Neuronal stem cell (in vitro differentiated cells): ENCODE data around the gene ETFB.

Experiments used
- DNase-seq: peaks from one replicate; pipeline ENCODE4 v3.0.0-alpha.2; 2013; ENCODE audit warnings: low spot score
- H2AFZ ChIP-seq: one replicate; pipeline ENCODE4 v1.6.1; 2013; ENCODE audit warnings: mild to moderate bottlenecking, low read length, inconsistent platforms
- H2AK5ac ChIP-seq: 2 replicates; pipeline ENCODE4 v1.6.1; 2013; ENCODE audit warnings: low read depth, mild to moderate bottlenecking, inconsistent platforms, low read length, moderate library complexity, mixed read lengths
- H2BK120ac ChIP-seq: 2 replicates; pipeline ENCODE4 v1.6.1; 2013; ENCODE audit warnings: low read depth, mild to moderate bottlenecking, inconsistent platforms, low read length, moderate library complexity, mixed read lengths
- H2BK12ac ChIP-seq: one replicate; pipeline ENCODE4 v1.6.1; 2013; ENCODE audit warnings: low read length, inconsistent platforms
- H2BK15ac ChIP-seq: 2 replicates; pipeline ENCODE4 v1.6.1; 2013; ENCODE audit warnings: mild to moderate bottlenecking, low read length, inconsistent platforms, mixed read lengths
- H2BK5ac ChIP-seq: one replicate; pipeline ENCODE4 v1.6.1; 2013; ENCODE audit warnings: inconsistent platforms, mild to moderate bottlenecking, low read length, moderate library complexity
- H3K14ac ChIP-seq: one replicate; pipeline ENCODE4 v1.6.1; 2013; ENCODE audit warnings: low read length, inconsistent platforms
- H3K18ac ChIP-seq: 2 replicates; pipeline ENCODE4 v1.6.1; 2013; ENCODE audit warnings: low read length, inconsistent platforms
- H3K23ac ChIP-seq: 2 replicates; pipeline ENCODE4 v1.6.1; 2013; ENCODE audit warnings: low read depth, mild to moderate bottlenecking, mixed read lengths, low read length, inconsistent platforms; ENCODE audit not compliant: poor library complexity
- H3K27ac ChIP-seq: replicated peaks from 3 replicates; pipeline ENCODE4 v1.5.1; 2013; ENCODE audit warnings: low read length, inconsistent platforms
- H3K27me3 ChIP-seq, 3 experiments: 2 replicates each; pipeline ENCODE4 v1.6.1; 2013; ENCODE audit warnings: low read length in 3 of 3, mild to moderate bottlenecking in 2 of 3, inconsistent platforms in 1 of 3, low read depth in 1 of 3, mixed read lengths in 1 of 3, moderate library complexity in 1 of 3; ENCODE audit not compliant: control insufficient read depth in 3 of 3, insufficient read depth in 3 of 3
- H3K36me3 ChIP-seq, 2 donors: replicated peaks in 1 of 2; 2 replicates each; pipeline ENCODE4 v1.6.1; 2013; ENCODE audit warnings: low read length in 2 of 2; ENCODE audit not compliant: control insufficient read depth in 2 of 2, insufficient read depth in 2 of 2
- H3K4ac ChIP-seq: 2 replicates; pipeline ENCODE4 v1.6.1; 2013; ENCODE audit warnings: inconsistent platforms, mild to moderate bottlenecking, low read length, moderate library complexity
- H3K4me1 ChIP-seq, 2 donors: 1 replicate in 1 of 2; 2 replicates in 1 of 2; pipeline ENCODE4 v1.6.1; 2013; ENCODE audit warnings: low read length in 2 of 2, low read depth in 1 of 2; ENCODE audit not compliant: control insufficient read depth in 2 of 2, insufficient read depth in 1 of 2
- H3K4me2 ChIP-seq: one replicate; pipeline ENCODE4 v1.6.1; 2013; ENCODE audit warnings: mild to moderate bottlenecking, low read length, inconsistent platforms; ENCODE audit not compliant: insufficient read depth, poor library complexity, severe bottlenecking
- H3K4me3 ChIP-seq, 2 donors: 2 replicates each; pipeline ENCODE4 v1.5.1; 2013; ENCODE audit warnings: low read length in 2 of 2, mild to moderate bottlenecking in 2 of 2, inconsistent platforms in 1 of 2, moderate library complexity in 1 of 2
- H3K79me1 ChIP-seq: one replicate; pipeline ENCODE4 v1.6.1; 2013; ENCODE audit warnings: low read depth, mild to moderate bottlenecking, inconsistent platforms, low read length, moderate library complexity
- H3K9ac ChIP-seq: one replicate; pipeline ENCODE4 v1.6.1; 2013; ENCODE audit warnings: mild to moderate bottlenecking, low read depth, low read length, inconsistent platforms; ENCODE audit not compliant: poor library complexity
- H3K9me3 ChIP-seq, 2 donors: replicated peaks in 1 of 2; 2 replicates each; pipeline versions ENCODE3 to v1.6.1; 2013; ENCODE audit warnings: low read length in 2 of 2, mild to moderate bottlenecking in 2 of 2, inconsistent platforms in 1 of 2, low read depth in 1 of 2, mixed read lengths in 1 of 2, moderate library complexity in 1 of 2; ENCODE audit not compliant: control insufficient read depth in 2 of 2, insufficient read depth in 1 of 2
- H4K8ac ChIP-seq: one replicate; pipeline ENCODE4 v1.6.1; 2013; ENCODE audit warnings: low read depth, mild to moderate bottlenecking, inconsistent platforms, low read length, moderate library complexity
- H4K91ac ChIP-seq: one replicate; pipeline ENCODE4 v1.6.1; 2013; ENCODE audit warnings: low read length, low read depth, mild to moderate bottlenecking, inconsistent platforms; ENCODE audit not compliant: poor library complexity
- WGBS, 2 donors: extraction: QIAGEN DNeasy Blood & Tissue Kit; methylation state at CpG; one replicate each; pipeline ENCODE4 v1.1.7; 2013; ENCODE audit warnings: missing lambda C conversion rate in 2 of 2, mixed read lengths in 1 of 2; ENCODE audit not compliant: insufficient read length in 2 of 2, insufficient replicate concordance in 1 of 2; ENCODE audit errors: extremely low coverage in 2 of 2; 5-methylcytosine and 5-hydroxymethylcytosine counted together

ETFB gene

DNA sequence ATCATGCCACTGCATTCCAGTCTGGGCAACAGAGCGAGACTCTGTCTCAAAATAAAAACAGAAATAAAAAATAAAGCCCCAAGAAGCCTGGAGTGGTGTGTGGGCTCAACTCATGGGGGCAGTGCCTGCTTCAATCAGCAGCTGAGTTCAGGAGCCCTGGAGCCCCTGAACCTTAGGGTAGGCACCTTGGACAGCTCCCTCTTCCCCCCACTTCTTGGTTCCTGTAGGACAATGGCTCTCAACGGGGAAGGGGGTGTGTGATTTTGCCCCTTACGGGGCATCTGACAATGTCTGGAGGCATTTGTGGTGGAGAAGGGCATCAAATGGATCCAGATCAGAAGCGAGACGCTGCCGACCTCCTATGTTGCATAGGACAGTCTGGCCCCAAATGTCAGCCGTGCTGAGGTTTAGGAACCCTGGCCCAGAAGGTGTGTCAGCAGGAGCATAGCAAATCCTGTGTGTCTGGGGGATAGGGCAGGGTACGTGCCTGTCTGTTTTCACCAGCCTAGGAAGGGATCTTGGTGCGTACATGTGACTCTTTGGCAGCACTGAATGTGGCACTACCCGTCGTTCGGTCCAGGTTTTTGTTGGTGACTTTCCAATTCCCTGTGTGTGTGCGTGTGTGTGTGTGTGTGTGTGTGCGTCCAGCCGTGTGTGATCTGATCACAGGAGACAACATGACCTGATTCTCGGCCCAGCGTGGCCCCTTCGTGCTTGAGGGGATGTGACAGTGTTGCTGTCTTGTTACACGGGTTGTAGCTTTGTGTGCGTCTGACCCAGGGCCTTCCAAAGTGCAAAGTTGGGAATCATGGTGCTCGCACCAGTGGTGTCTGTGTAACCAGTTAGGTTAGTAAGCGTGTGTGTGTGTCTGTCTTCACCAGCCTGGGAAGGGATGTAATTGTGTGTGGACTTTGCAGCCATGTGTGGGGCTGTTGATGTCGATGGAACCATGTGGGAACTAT, 47.2 kb downstream of the ETFB start:
- WGBS, 2 donors = no CpG with 5 or more reads among the region's 23 CpGs
- H3K4me3 ChIP-seq = peak overlapping the region in 1 of 2 donors; percentile 33
- no peak overlapping the region for H3K18ac ChIP-seq
- no peak overlapping the region for H4K8ac ChIP-seq
- H3K27ac ChIP-seq = no peak overlapping the region
- no peak for DNase-seq
- no peak overlapping the region for H4K91ac ChIP-seq
- no peak overlapping the region for H3K4me2 ChIP-seq
- H2AFZ ChIP-seq = no peak overlapping the region
- no peak overlapping the region for H2BK15ac ChIP-seq
- H3K23ac ChIP-seq = no peak overlapping the region
- H3K27me3 ChIP-seq = peaks cover 0 to 12% (median 0%) of the 10 kb centered on the region in 3 experiments
- peaks cover 7% of the 10 kb centered on the region for H3K79me1 ChIP-seq
- no peak overlapping the region for H2AK5ac ChIP-seq
- no peak overlapping the region for H2BK5ac ChIP-seq
- H3K14ac ChIP-seq = no peak overlapping the region
- no peak overlapping the region for H2BK120ac ChIP-seq
- H3K4me1 ChIP-seq = no peaks in the 10 kb centered on the region
- no peak overlapping the region for H3K9ac ChIP-seq
- H3K4ac ChIP-seq = no peak overlapping the region
- H2BK12ac ChIP-seq = no peak overlapping the region
- no peaks in the 10 kb centered on the region for H3K36me3 ChIP-seq
- H3K9me3 ChIP-seq = peaks cover 2 to 5% of the 10 kb centered on the region in 2 donors

DNA sequence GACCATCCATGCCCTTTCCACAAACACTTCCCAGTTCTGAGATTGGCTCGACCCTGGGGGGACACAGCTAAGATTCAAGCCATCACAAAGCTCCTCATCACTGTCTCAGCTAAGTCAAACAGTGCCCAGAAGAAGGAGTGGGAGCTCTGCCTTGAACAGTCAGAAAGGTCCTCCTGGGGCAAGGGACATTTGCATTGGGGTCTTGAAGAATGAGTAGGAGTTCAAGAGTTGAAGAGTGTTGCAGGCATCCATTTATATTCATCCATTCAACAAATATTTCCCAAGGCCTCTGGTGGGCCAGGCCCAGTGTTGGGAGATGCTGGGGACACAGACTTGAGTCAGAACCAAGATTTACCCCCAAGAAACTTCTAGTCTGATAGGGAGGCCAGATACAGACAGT, 48.2 kb downstream of the ETFB start:
- no peak overlapping the region for H4K8ac ChIP-seq
- H3K9me3 ChIP-seq = peaks cover 2 to 5% of the 10 kb centered on the region in 2 donors
- H3K4me1 ChIP-seq = peaks cover 0 to 3% of the 10 kb centered on the region in 2 donors
- H2BK120ac ChIP-seq = no peak overlapping the region
- H3K27me3 ChIP-seq = peaks cover 0 to 16% (median 0%) of the 10 kb centered on the region in 3 experiments
- no peak overlapping the region for H3K14ac ChIP-seq
- H3K9ac ChIP-seq = no peak overlapping the region
- no peak overlapping the region for H2BK5ac ChIP-seq
- H3K27ac ChIP-seq = no peak overlapping the region
- no peaks in the 10 kb centered on the region for H3K36me3 ChIP-seq
- no peak overlapping the region for H3K4ac ChIP-seq
- no peak for DNase-seq
- no peak overlapping the region for H4K91ac ChIP-seq
- no peak overlapping the region for H3K23ac ChIP-seq
- no CpG with 5 or more reads among the region's 1 CpG for whole genome bisulfite sequencing, 2 donors
- no peak overlapping the region for H3K4me2 ChIP-seq
- H3K18ac ChIP-seq = no peak overlapping the region
- H3K4me3 ChIP-seq = no peak overlapping the region
- H2BK15ac ChIP-seq = no peak overlapping the region
- no peak overlapping the region for H2AFZ ChIP-seq
- peaks cover 7% of the 10 kb centered on the region for H3K79me1 ChIP-seq
- no peak overlapping the region for H2AK5ac ChIP-seq
- H2BK12ac ChIP-seq = no peak overlapping the region

DNA sequence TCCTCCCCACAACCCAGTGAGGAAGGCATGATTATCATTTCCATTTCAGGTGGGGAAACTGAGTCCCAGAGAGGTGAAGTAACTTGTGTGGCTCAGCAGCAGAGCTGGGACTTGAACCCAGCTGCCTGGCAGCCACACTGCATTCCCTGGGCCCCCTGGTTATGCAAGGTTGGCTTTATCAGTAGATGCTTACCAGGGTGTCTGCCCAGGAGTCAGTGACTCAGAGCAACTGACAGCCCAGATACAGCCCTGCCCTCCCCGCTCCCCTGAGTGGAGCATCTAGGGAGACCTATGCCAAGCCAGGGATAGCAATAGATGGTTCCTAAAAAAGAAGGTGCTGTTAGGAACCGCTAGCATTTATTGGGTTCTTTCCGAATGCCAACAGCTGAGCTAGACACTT, 48.8 kb downstream of the ETFB start:
- H3K14ac ChIP-seq = no peak overlapping the region
- no peak overlapping the region for H4K8ac ChIP-seq
- no peak overlapping the region for H2BK120ac ChIP-seq
- peaks cover 0 to 4% of the 10 kb centered on the region in 2 donors for H3K4me1 ChIP-seq
- no peaks in the 10 kb centered on the region for H3K36me3 ChIP-seq
- H2AFZ ChIP-seq = no peak overlapping the region
- H2BK15ac ChIP-seq = no peak overlapping the region
- no peak overlapping the region for H4K91ac ChIP-seq
- no peak overlapping the region for H2BK5ac ChIP-seq
- no peak overlapping the region for H3K27ac ChIP-seq
- H3K4ac ChIP-seq = no peak overlapping the region
- H3K23ac ChIP-seq = no peak overlapping the region
- no peak overlapping the region for H3K4me3 ChIP-seq
- H3K9ac ChIP-seq = no peak overlapping the region
- no peak overlapping the region for H3K18ac ChIP-seq
- H2AK5ac ChIP-seq = no peak overlapping the region
- H3K4me2 ChIP-seq = no peak overlapping the region
- no peak for DNase-seq
- H2BK12ac ChIP-seq = no peak overlapping the region
- H3K27me3 ChIP-seq = peaks cover 0 to 21% (median 0%) of the 10 kb centered on the region in 3 experiments
- H3K9me3 ChIP-seq = peaks cover 2 to 5% of the 10 kb centered on the region in 2 donors
- peaks cover 7% of the 10 kb centered on the region for H3K79me1 ChIP-seq
- WGBS, 2 donors = no CpG with 5 or more reads among the region's 3 CpGs

DNA sequence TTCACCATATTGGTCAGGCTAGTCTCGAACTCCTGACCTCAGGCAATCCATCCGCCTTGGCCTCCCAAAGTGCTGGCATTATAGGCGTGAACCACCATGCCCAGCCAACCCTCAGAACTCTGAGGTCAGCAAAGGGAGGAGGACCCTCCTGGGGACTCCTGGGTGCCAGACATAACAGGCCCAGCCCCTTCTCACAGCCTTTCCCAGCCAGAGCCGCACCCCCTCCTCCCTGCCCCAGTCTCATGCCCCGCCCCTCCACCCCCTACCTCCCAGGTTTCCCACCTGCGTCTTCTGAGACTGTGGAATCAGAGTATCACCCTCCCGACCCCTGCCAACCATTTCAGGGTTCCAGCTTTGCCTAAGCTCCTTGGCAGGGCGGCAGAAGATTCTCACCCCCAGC, 49.5 kb downstream of the ETFB start:
- Histone ChIP-seq H4K91ac (no peak overlapping the region), H3K9me3 (peaks cover 2 to 5% of the 10 kb centered on the region in 2 donors), H3K18ac (no peak overlapping the region), H3K9ac (no peak overlapping the region), H3K79me1 (peaks cover 7% of the 10 kb centered on the region), H3K4me2 (no peak overlapping the region), H2AFZ (no peak overlapping the region), H2BK120ac (no peak overlapping the region), H2BK15ac (no peak overlapping the region), H2BK12ac (no peak overlapping the region), H3K14ac (no peak overlapping the region), H3K27me3 (peaks cover 0 to 25% (median 0%) of the 10 kb centered on the region in 3 experiments), H3K4me1 (peaks cover 0 to 6% of the 10 kb centered on the region in 2 donors), H3K4me3 (no peak overlapping the region), H2AK5ac (no peak overlapping the region), H4K8ac (no peak overlapping the region), H3K4ac (no peak overlapping the region), H3K23ac (no peak overlapping the region), H2BK5ac (no peak overlapping the region), H3K27ac (no peak overlapping the region), H3K36me3 (no peaks in the 10 kb centered on the region)
- no peak for DNase-seq
- no CpG with 5 or more reads among the region's 8 CpGs for WGBS, 2 donors
